Right lobe of liver (tissue), 6 donors: ENCODE results near the gene FAM32A. TPM values are rescaled to one million over a fixed set of nuclear protein-coding genes. Genes with fewer than 3 reads are reported as not detected.

ENCODE experiments used
- ATAC-seq, 4 donors: fragments of 200-7000 bp; cut with Tn5 transposase; one replicate each; pipeline ENCODE4 v1.9.1; 2020; ENCODE audit warnings: mild to moderate bottlenecking in 4 of 4, moderate library complexity in 4 of 4
- DNase-seq, 3 donors: peaks; one replicate each; pipeline ENCODE4 v3.0.0-alpha.2; 2020
- H3K27ac ChIP-seq, 3 donors: fragments of 200-600 bp; one replicate each; pipeline ENCODE4 v1.8.0; 2022
- H3K27me3 ChIP-seq, 2 donors: fragments of 200-600 bp; one replicate each; pipeline ENCODE4 v1.8.0; 2022
- H3K36me3 ChIP-seq, 4 donors: fragments of 200-600 bp; sonication (generic) in 1 of 4; one replicate each; pipeline versions ENCODE4 v1.5.1 to v1.8.0; 2017 to 2022; ENCODE audit warnings: control low read depth in 1 of 4
- H3K4me1 ChIP-seq, 4 donors: fragments of 200-600 bp; sonication (generic) in 1 of 4; one replicate each; pipeline versions ENCODE4 v1.5.1 to v1.8.0; 2017 to 2022; ENCODE audit warnings: control low read depth in 1 of 4
- H3K4me3 ChIP-seq, 3 donors: fragments of 200-600 bp; one replicate each; pipeline ENCODE4 v1.8.0; 2022
- H3K9me3 ChIP-seq, 4 donors: fragments of 200-600 bp; sonication (generic) in 1 of 4; one replicate each; pipeline versions ENCODE4 v1.5.1 to v1.8.0; 2017 to 2022; ENCODE audit warnings: control low read depth in 1 of 4
- CTCF ChIP-seq, 4 donors: fragments of 200-600 bp in 3 of 4; fragments of 450-650 bp in 1 of 4; IDR thresholded peaks; one replicate each; pipeline versions ENCODE4 v1.5.1 to v1.8.0; 2016 to 2022; ENCODE audit warnings: antibody characterized with exemption in 4 of 4, mild to moderate bottlenecking in 2 of 4
- POLR2A ChIP-seq: fragments of 450-650 bp; IDR thresholded peaks from one replicate; pipeline ENCODE4 v1.6.1; 2017; ENCODE audit warnings: antibody characterized with exemption, mild to moderate bottlenecking
- whole genome bisulfite sequencing: methylation state at CpG from one replicate; pipeline ENCODE4 v1.1.6; 2018; ENCODE audit warnings: low coverage, low lambda C conversion rate; ENCODE audit not compliant: insufficient coverage; ENCODE audit errors: missing lambda C conversion rate; 5-methylcytosine and 5-hydroxymethylcytosine counted together
- intact Hi-C, 2 donors: fragments of 100-400 bp; cut with DNase I; formaldehyde crosslinking; loops; one replicate each; pipeline versions ENCODE4 v1.11.2 to v1.14.1; 2022
- total RNA-seq, 6 experiments: library from RNA; depleted of rRNA in 2 of 6; stranded (reverse); fragments of >200 nt in 2 of 6; fragmentation: NEBNext Ultra II Directional in 3 of 6; extraction: Animal tissue kit (Norgen Biotek cat#: 25700) in 3 of 6; gene quantifications; one replicate each; pipeline versions ENCODE4 v1.1.0 to v1.2.4, GENCODE V29; 2016 to 2023
- donor health status: DM: no; HTN: yes; CAD: no.
- donor health status: DM: no; HTN: no; CAD: no.
- donor health status: DM: no; HTN: no; CAD: no.
- donor health status: DM: no; HTN: yes; CAD: no.
- donor health status: DM: no; HTN: yes; CAD: no.

The FAM32A gene
- total RNA-seq, 6 experiments from 2014 or later, result 32.1 to 65.8 (median 37.5) TPM

- no peak overlapping the region for H3K27ac ChIP-seq
- no peaks in the 10 kb centered on the region for H3K4me1 ChIP-seq
- TF ChIP-seq CTCF (IDR thresholded peaks at IDR 0.05) (no peak), POLR2A (no peak)
- DNase-seq, result no peak
- no peaks in the 10 kb centered on the region for H3K9me3 ChIP-seq
- H3K27me3 ChIP-seq, result no peaks in the 10 kb centered on the region
- intact Hi-C loops, result no loop called here
- 64% methylated on average over 1 of the region's 4 CpGs for WGBS
- H3K36me3 ChIP-seq, result no peaks in the 10 kb centered on the region
- no peak overlapping the region for H3K4me3 ChIP-seq
- peak in 2 of 4 donors; percentile 16 to 35 for ATAC-seq
Measured at GRCh38 chr19:16141043-16141442, 44.2 kb upstream of the FAM32A start.

- DNase-seq (no peak), ATAC-seq (no peak)
- Histone ChIP-seq H3K36me3 (no peaks in the 10 kb centered on the region), H3K4me1 (no peaks in the 10 kb centered on the region), H3K9me3 (no peaks in the 10 kb centered on the region), H3K27ac (no peak overlapping the region), H3K27me3 (no peaks in the 10 kb centered on the region), H3K4me3 (no peak overlapping the region)
- no peak for TF ChIP-seq CTCF (IDR thresholded peaks at IDR 0.05)
- TF ChIP-seq POLR2A, result no peak
- intact Hi-C loops, result no loop called here
- 55% methylated on average over 7 of the region's 9 CpGs for WGBS
Measured at GRCh38 chr19:16142032-16142580, 43.1 kb upstream of the FAM32A start.

GRCh38 chr19:16143399-16144215 is 41.6 kb upstream of the FAM32A start, which contains the start of gene HSH2D:
TSS of gene HSH2D (plus strand) at chr19:16143685. CDS start at chr19:16148751, 5,066 bp downstream.
- intact Hi-C loops, result no loop called here
- peak in 2 of 3 donors; percentile 67 to 81 for DNase-seq
- Histone ChIP-seq H3K4me3 (peak within 1 kb of the TSS in 1 of 3 donors; percentile 21), H3K36me3 (no peaks in the 10 kb centered on the region), H3K9me3 (no peaks in the 10 kb centered on the region), H3K27ac (peak within 1 kb of the TSS in 2 of 3 donors; percentile 18 to 28), H3K4me1 (no peaks in the 10 kb centered on the region), H3K27me3 (no peaks in the 10 kb centered on the region)
- TF ChIP-seq CTCF (IDR thresholded peaks at IDR 0.05) (no peak), POLR2A (no peak)
- WGBS, result 35% methylated on average over 12 of the region's 13 CpGs
- ATAC-seq, result peak; percentile 65 to 80 (median 75)

- peak overlapping the region in 1 of 3 donors; percentile 18 for H3K27ac ChIP-seq
- H3K36me3 ChIP-seq, result no peaks in the 10 kb centered on the region
- H3K9me3 ChIP-seq, result no peaks in the 10 kb centered on the region
- TF ChIP-seq POLR2A (no peak), CTCF (IDR thresholded peaks at IDR 0.05) (no peak)
- no peak for DNase-seq
- no peaks in the 10 kb centered on the region for H3K4me1 ChIP-seq
- WGBS, result 29% methylated on average over 1 of the region's 1 CpG
- H3K27me3 ChIP-seq, result no peaks in the 10 kb centered on the region
- ATAC-seq, result peak in 1 of 4 donors; percentile 15
- H3K4me3 ChIP-seq, result no peak overlapping the region
- intact Hi-C loops, result no loop called here
Measured at GRCh38 chr19:16144216-16144581, 41.0 kb upstream of the FAM32A start.
